Measurements from ENCODE around the gene GARNL3.

Gene GARNL3

GRCh38 chr9:127241354-127241753 is 23.2 kb upstream of the GARNL3 start:
- DNase-seq = no peak

GRCh38 chr9:127244609-127245601 is 19.7 kb upstream of the GARNL3 start:
- peak; percentile 98 for DNase-seq

- no peak for DNase-seq
These were observed 18.9 kb upstream of the GARNL3 start for GRCh38 chr9:127245637-127246164.

- no peak for DNase-seq
These were observed 16.3 kb upstream of the GARNL3 start for GRCh38 chr9:127248241-127248640.

- DNase-seq = no peak
These were observed 14.7 kb upstream of the GARNL3 start for GRCh38 chr9:127249877-127250276.

GRCh38 chr9:127250896-127251391 is 13.6 kb upstream of the GARNL3 start:
- no peak for DNase-seq

- no peak for DNase-seq
These were observed 11.9 kb upstream of the GARNL3 start for GRCh38 chr9:127252410-127253318.

- DNase-seq = no peak
These were observed 11.1 kb upstream of the GARNL3 start for GRCh38 chr9:127253446-127253845.

- DNase-seq = no peak
These were observed 8.9 kb upstream of the GARNL3 start for GRCh38 chr9:127255692-127256091.

GRCh38 chr9:127256324-127256723 is 8.2 kb upstream of the GARNL3 start:
- DNase-seq = no peak

- DNase-seq = no peak
These were observed 5.7 kb upstream of the GARNL3 start for GRCh38 chr9:127258606-127259471.

- no peak for DNase-seq
These were observed 2.0 kb upstream of the GARNL3 start for GRCh38 chr9:127262602-127263001.

- no peak for DNase-seq
These were observed 1.3 kb upstream of the GARNL3 start for GRCh38 chr9:127263237-127263636.

GRCh38 chr9:127263664-127264063 is 910 bp upstream of the GARNL3 start:
- no peak for DNase-seq

- DNase-seq = no peak
These were observed 3.4 kb downstream of the GARNL3 start for GRCh38 chr9:127267793-127268525.

- DNase-seq = no peak
These were observed 4.9 kb downstream of the GARNL3 start for GRCh38 chr9:127269449-127269848.

- no peak for DNase-seq
These were observed 8.8 kb downstream of the GARNL3 start for GRCh38 chr9:127273326-127273725.

- no peak for DNase-seq
These were observed 12.5 kb downstream of the GARNL3 start for GRCh38 chr9:127277099-127277498.

GRCh38 chr9:127277770-127278169 is 13.2 kb downstream of the GARNL3 start:
- no peak for DNase-seq

- DNase-seq = no peak
These were observed 13.8 kb downstream of the GARNL3 start for GRCh38 chr9:127278372-127278771.

GRCh38 chr9:127279717-127280285 is 15.2 kb downstream of the GARNL3 start:
- DNase-seq = no peak
